Endothelial cell of umbilical vein (primary cell): ENCODE data around the gene OSBPL6. TPM values are rescaled to one million over a fixed set of nuclear protein-coding genes. Genes with fewer than 3 reads are reported as not detected.

Source experiments
- BruUV-seq: library from RNA; stranded (reverse); fragments of 400-500 nt; replicated peaks from 2 replicates; lab custom pipeline; 2021; lab: Mats Ljungman, UMichigan
- CTCF ChIA-PET: fragments of 300-600, 350-600 bp; sonication (Branson Sonifier 250); formaldehyde crosslinking; loops from one replicate; lab custom pipeline; 2021; ENCODE audit warnings: antibody characterized with exemption, inconsistent platforms; lab: Charles Lee
- POLR2A ChIA-PET: fragments of 300-600, 350-600 bp; sonication (Branson Sonifier 250); formaldehyde crosslinking; loops from one replicate; lab custom pipeline; 2021; ENCODE audit warnings: antibody characterized with exemption, inconsistent platforms; lab: Charles Lee
- DNase-seq: peaks from one replicate; pipeline ENCODE4 v3.0.0-alpha.2; 2011; ENCODE audit warnings: low read depth, low spot score
- FAIRE-seq: peaks from 2 replicates; lab custom pipeline; 2011; peaks lifted over from hg19 to GRCh38; lab: Jason Lieb, UNC
- H2AFZ ChIP-seq: 2 replicates; pipeline ENCODE4 v1.6.0; 2012; ENCODE audit warnings: low read depth, low read length, control low read depth, inconsistent platforms
- H3K27ac ChIP-seq: 2 replicates; pipeline ENCODE4 v1.5.1; 2011; ENCODE audit warnings: low read depth, mild to moderate bottlenecking, control low read depth, low read length, moderate library complexity; ENCODE audit not compliant: insufficient read depth
- H3K27me3 ChIP-seq, 2 experiments: 2 replicates each; pipeline versions ENCODE4 v1.6.0 to v1.6.1; 2011; ENCODE audit warnings: low read length in 2 of 2, mixed read lengths in 1 of 2; ENCODE audit not compliant: control insufficient read depth in 2 of 2, insufficient read depth in 2 of 2
- H3K36me3 ChIP-seq, 2 experiments: 2 replicates in 1 of 2; 3 replicates in 1 of 2; pipeline ENCODE4 v1.5.1; 2011; ENCODE audit warnings: low read length in 2 of 2, mild to moderate bottlenecking in 1 of 2, moderate library complexity in 1 of 2; ENCODE audit not compliant: control insufficient read depth in 2 of 2, insufficient read depth in 2 of 2; ENCODE audit errors: extremely low read depth in 1 of 2
- H3K4me1 ChIP-seq: 3 replicates; pipeline ENCODE4 v1.5.1; 2011; ENCODE audit warnings: mild to moderate bottlenecking, low read length; ENCODE audit not compliant: control insufficient read depth, insufficient read depth; ENCODE audit errors: extremely low read depth
- H3K4me2 ChIP-seq: 2 replicates; pipeline ENCODE4 v1.6.1; 2011; ENCODE audit warnings: low read length, control low read depth, mixed read lengths; ENCODE audit not compliant: insufficient read depth
- H3K4me3 ChIP-seq, 3 experiments: fragments of 200-600 bp in 1 of 3; sonication (generic), shearing (Covaris generic) in 1 of 3; replicated peaks in 1 of 3; 2 replicates each; pipeline ENCODE4 v1.5.1; 2011 to 2016; ENCODE audit warnings: control low read depth in 3 of 3, low read length in 3 of 3, mild to moderate bottlenecking in 2 of 3, inconsistent platforms in 1 of 3, low read depth in 1 of 3, moderate library complexity in 1 of 3; ENCODE audit not compliant: insufficient read depth in 1 of 3
- H3K79me2 ChIP-seq: 2 replicates; pipeline ENCODE4 v1.6.0; 2012; ENCODE audit warnings: low read length, inconsistent platforms; ENCODE audit not compliant: control insufficient read depth, insufficient read depth
- H3K9ac ChIP-seq: replicated peaks from 2 replicates; pipeline ENCODE3; 2011; ENCODE audit warnings: low read length, control low read depth; ENCODE audit not compliant: insufficient read depth; ENCODE audit errors: extremely low read depth
- H3K9me1 ChIP-seq: replicated peaks from 3 replicates; pipeline ENCODE4 v1.6.0; 2011; ENCODE audit warnings: mild to moderate bottlenecking, low read length; ENCODE audit not compliant: control insufficient read depth, insufficient read depth; ENCODE audit errors: extremely low read depth
- H3K9me3 ChIP-seq: replicated peaks from 2 replicates; pipeline ENCODE4 v1.5.1; 2012; ENCODE audit warnings: low read length, inconsistent platforms; ENCODE audit not compliant: control insufficient read depth, insufficient read depth
- H4K20me1 ChIP-seq: replicated peaks from 2 replicates; pipeline ENCODE3; 2011; ENCODE audit warnings: mild to moderate bottlenecking, low read length; ENCODE audit not compliant: control insufficient read depth, insufficient read depth; ENCODE audit errors: extremely low read depth
- CTCF ChIP-seq, 2 donors: IDR thresholded peaks; 1 replicate in 1 of 2; 2 replicates in 1 of 2; pipeline ENCODE4 v1.5.1; 2011; ENCODE audit warnings: low read length in 2 of 2, mild to moderate bottlenecking in 2 of 2, moderate library complexity in 2 of 2, control low read depth in 1 of 2, inconsistent platforms in 1 of 2, low read depth in 1 of 2; ENCODE audit not compliant: insufficient read depth in 1 of 2; ENCODE audit errors: extremely low read depth in 1 of 2
- EZH2 ChIP-seq: IDR thresholded peaks from 2 replicates; pipeline ENCODE4 v1.6.1; 2012; ENCODE audit warnings: borderline replicate concordance, low read depth, mild to moderate bottlenecking, moderate library complexity, low read length, inconsistent platforms; ENCODE audit not compliant: severe bottlenecking
- FOS ChIP-seq: IDR thresholded peaks from 2 replicates; pipeline ENCODE4 v1.6.1; 2011; ENCODE audit warnings: mild to moderate bottlenecking, low read length, moderate library complexity, borderline replicate concordance; ENCODE audit not compliant: insufficient read depth
- GATA2 ChIP-seq: IDR thresholded peaks from 2 replicates; pipeline ENCODE4 v1.7.0; 2011; ENCODE audit warnings: low read depth, mild to moderate bottlenecking, moderate library complexity, mixed read lengths, low read length; ENCODE audit not compliant: insufficient read length, insufficient read depth
- JUN ChIP-seq: IDR thresholded peaks from 2 replicates; pipeline ENCODE4 v1.6.1; 2011; ENCODE audit warnings: borderline replicate concordance, low read depth; ENCODE audit not compliant: insufficient read length, insufficient read depth
- MAX ChIP-seq: IDR thresholded peaks from 2 replicates; pipeline ENCODE4 v1.6.1; 2011; ENCODE audit not compliant: insufficient read depth, insufficient read length
- MYC ChIP-seq: IDR thresholded peaks from one replicate; pipeline ENCODE4 v1.6.1; 2011; ENCODE audit warnings: mild to moderate bottlenecking, low read depth, low read length
- POLR2A ChIP-seq: IDR thresholded peaks from 2 replicates; pipeline ENCODE4 v1.6.1; 2012; ENCODE audit warnings: low read depth, mild to moderate bottlenecking, control low read depth, low read length
- POLR2AphosphoS5 ChIP-seq: IDR thresholded peaks from 2 replicates; pipeline ENCODE4 v1.6.1; 2012; ENCODE audit warnings: low read depth, mild to moderate bottlenecking, control low read depth, low read length, moderate library complexity; ENCODE audit not compliant: insufficient read depth
- dilution Hi-C: fragments of 300-500 bp; cut with MboI; formaldehyde crosslinking; loops from one replicate; pipeline ENCODE4 v1.15.0; 2019; ENCODE audit warnings: low sequenced_read_pairs; ENCODE audit not compliant: extremely low pct_ligation_motif_present
- intact Hi-C: fragments of 100-400 bp; cut with micrococcal nuclease; formaldehyde crosslinking; loops from one replicate; pipeline ENCODE4 v1.10.0; 2022
- polyA plus RNA-seq, 4 experiments: library from polyadenylated mRNA; depleted of rRNA in 3 of 4; stranded (reverse) in 3 of 4; unstranded in 1 of 4; fragments of >200 nt; gene quantifications; 2 replicates each; pipeline versions ENCODE4 v1.2.1 to v1.2.3, GENCODE V29; 2011 to 2012; ENCODE audit warnings: missing spikeins in 1 of 4
- total RNA-seq: library from RNA; stranded (reverse); gene quantifications from 2 replicates; pipeline ENCODE4 v1.2.3, GENCODE V29; 2021

The OSBPL6 gene
- total and polyA plus RNA-seq, 2 donors (not counting 3 experiments of a cell fraction or from before 2014, with no cell fraction given): 1.5 to 2.3 TPM

GRCh38 chr2:178395295-178395694 lies 201.0 kb downstream of the OSBPL6 start:
- POLR2A ChIA-PET: no interaction called here
- BruUV-seq: no TSS peak
- DNase-seq: no peak
- H3K9me1 ChIP-seq: no peaks in the 10 kb centered on the region
- intact Hi-C loops (loop anchor here (5.0 kb wide), 2 partner anchors 263 to 283 kb away; partner anchors contain the start of gene RBM45), dilution Hi-C loops (no loop called here)
- TF ChIP-seq FOS: no peak
- no peak for TF ChIP-seq CTCF (IDR thresholded peaks at IDR 0.05; ENCODE audit: extremely low read depth in 1 of 2, insufficient read depth in 1 of 2, low read depth in 1 of 2, low read length in 2 of 2)
- TF ChIP-seq JUN: no peak
- no peak for TF ChIP-seq POLR2AphosphoS5
- no peak for TF ChIP-seq POLR2A
- no peak for TF ChIP-seq GATA2
- TF ChIP-seq EZH2: no peak
- no peak for TF ChIP-seq MYC
- TF ChIP-seq MAX: no peak
- no peaks in the 10 kb centered on the region for H3K36me3 ChIP-seq
- no peaks in the 10 kb centered on the region for H3K79me2 ChIP-seq
- FAIRE-seq: no peak
- H2AFZ ChIP-seq: no peak overlapping the region
- H3K27me3 ChIP-seq: no peaks in the 10 kb centered on the region
- H4K20me1 ChIP-seq: no peaks in the 10 kb centered on the region
- no peaks in the 10 kb centered on the region for H3K9me3 ChIP-seq
- CTCF ChIA-PET: interaction anchor here (0.6 to 3.7 kb wide), 15 partner anchors 9 to 283 kb away, joined by 3 to 30 read pairs (median 3); partner anchors contain the start of gene RBM45
- H3K4me1 ChIP-seq: no peaks in the 10 kb centered on the region
- H3K4me2 ChIP-seq: no peak overlapping the region
- H3K27ac ChIP-seq: no peak overlapping the region
- no peak overlapping the region for H3K4me3 ChIP-seq
- H3K9ac ChIP-seq: no peak overlapping the region
